ENCODE measurements around the gene RPS8. TPM values are rescaled to one million over a fixed set of nuclear protein-coding genes. Genes with fewer than 3 reads are reported as not detected.
"Not testable (repeated sequence)": the region's sequence is repeated elsewhere in the genome, so short reads cannot be mapped to it uniquely, and the experiment has no call there.

RPS8 gene
- total RNA-seq, 1 donor from 2014 or later = 3,767 TPM

DNA sequence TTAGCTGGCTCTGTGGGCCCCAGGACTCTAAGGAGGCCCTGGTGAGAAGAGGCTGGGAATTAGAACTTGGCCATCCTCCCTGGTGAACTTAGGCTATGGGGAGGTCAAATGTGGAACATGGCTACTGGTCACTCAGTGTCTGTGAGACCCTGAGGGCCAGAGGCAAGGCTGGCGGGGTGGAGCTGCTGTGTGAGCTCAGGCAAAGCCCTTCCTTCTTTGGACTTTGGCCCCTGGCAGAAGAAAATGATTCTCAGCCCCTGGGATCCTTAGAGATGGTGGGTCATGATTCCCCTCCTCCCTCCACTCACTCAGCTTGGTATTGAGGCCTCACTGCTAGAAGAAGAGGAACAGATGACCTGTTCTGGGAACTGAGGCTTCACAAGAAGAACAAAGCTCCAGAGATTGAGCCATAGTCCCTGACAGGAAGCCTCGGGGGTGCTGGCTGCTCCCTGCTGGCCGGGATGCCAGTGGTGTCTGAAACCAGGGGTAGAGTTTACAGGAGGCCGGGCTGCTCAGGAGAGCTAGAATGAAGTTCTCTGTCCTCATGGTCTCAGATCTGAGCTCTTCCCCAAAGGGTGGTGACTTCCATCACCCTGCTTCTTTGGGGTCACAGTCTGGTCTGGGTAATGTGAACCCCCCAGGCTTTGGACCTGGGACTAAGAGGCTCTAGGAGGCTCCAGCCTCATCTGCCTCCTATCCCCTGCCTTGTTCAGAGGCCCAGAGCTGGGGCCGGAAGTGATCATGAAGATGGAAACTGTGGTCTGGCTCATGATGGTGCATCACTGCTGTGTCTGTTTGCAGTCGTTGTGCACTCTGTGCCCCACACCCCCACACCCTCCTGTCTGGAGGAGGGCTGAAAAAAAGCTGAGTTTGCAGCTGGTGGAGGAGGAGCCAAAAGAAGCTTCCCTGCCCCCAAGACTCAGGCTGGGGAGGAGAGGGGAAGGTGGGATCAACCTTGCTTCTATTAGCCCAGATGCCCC lies 33.9 kb downstream of the RPS8 start:
- CTCF ChIA-PET = interaction anchor here (0.8 to 2.3 kb wide), 12 partner anchors 8 to 200 kb away, joined by 3 to 25 read pairs (median 4); partner anchors contain the start of genes BEST4, PLK3 and RNU5D-1
- POLR2A ChIA-PET = interaction anchor here (0.8 to 9.4 kb wide), 26 partner anchors 7 to 779 kb away, joined by 3 to 364 read pairs (median 6); partner anchors contain the start of genes CCDC163, HECTD3, MMACHC and PLK3
- Mint-ChIP-seq H3K27ac (peak overlapping the region; percentile 97), H3K4me1 (peaks cover 65% of the 10 kb centered on the region), H3K9me3 (no peaks in the 10 kb centered on the region), H3K4me3 (peak overlapping the region; percentile 74), H3K36me3 (ENCODE audit: low read depth) (peaks cover 30% of the 10 kb centered on the region), H3K27me3 (no peaks in the 10 kb centered on the region)
- TF ChIP-seq, protein P1, sequence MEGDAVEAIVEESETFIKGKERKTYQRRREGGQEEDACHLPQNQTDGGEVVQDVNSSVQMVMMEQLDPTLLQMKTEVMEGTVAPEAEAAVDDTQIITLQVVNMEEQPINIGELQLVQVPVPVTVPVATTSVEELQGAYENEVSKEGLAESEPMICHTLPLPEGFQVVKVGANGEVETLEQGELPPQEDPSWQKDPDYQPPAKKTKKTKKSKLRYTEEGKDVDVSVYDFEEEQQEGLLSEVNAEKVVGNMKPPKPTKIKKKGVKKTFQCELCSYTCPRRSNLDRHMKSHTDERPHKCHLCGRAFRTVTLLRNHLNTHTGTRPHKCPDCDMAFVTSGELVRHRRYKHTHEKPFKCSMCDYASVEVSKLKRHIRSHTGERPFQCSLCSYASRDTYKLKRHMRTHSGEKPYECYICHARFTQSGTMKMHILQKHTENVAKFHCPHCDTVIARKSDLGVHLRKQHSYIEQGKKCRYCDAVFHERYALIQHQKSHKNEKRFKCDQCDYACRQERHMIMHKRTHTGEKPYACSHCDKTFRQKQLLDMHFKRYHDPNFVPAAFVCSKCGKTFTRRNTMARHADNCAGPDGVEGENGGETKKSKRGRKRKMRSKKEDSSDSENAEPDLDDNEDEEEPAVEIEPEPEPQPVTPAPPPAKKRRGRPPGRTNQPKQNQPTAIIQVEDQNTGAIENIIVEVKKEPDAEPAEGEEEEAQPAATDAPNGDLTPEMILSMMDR (IDR thresholded peaks at IDR 0.05) = no peak
- peak; percentile 62 for DNase-seq
- intact Hi-C loops (cut with micrococcal nuclease) = loop anchor here (1.0 to 10.0 kb wide), 2 partner anchors 9 to 776 kb away; partner anchors contain the start of genes NASP and PLK3
- ATAC-seq (ENCODE audit: low read depth) = peak; percentile 62

GRCh38 chr1:44810101-44810761 lies 34.9 kb downstream of the RPS8 start:
- intact Hi-C loops (cut with micrococcal nuclease) = loop anchor here (1.0 kb wide), 1 partner anchor 9 kb away; no protein-coding TSS in a partner anchor
- ATAC-seq (ENCODE audit: low read depth) = peak; percentile 49
- TF ChIP-seq, protein P1 (IDR thresholded peaks at IDR 0.05) = no peak
- H3K27ac Mint-ChIP-seq = peak overlapping the region; percentile 97
- H3K4me1 Mint-ChIP-seq = peaks cover 73% of the 10 kb centered on the region
- ChIA-PET CTCF (interaction anchor here (0.8 to 2.3 kb wide), 8 partner anchors 9 to 199 kb away, joined by 3 to 25 read pairs (median 4); partner anchors contain the start of genes BEST4, PLK3 and RNU5D-1), POLR2A (interaction anchor here (0.6 to 9.4 kb wide), 23 partner anchors 8 to 877 kb away, joined by 3 to 364 read pairs (median 6); partner anchors contain the start of genes CCDC163, HECTD3, MMACHC and PLK3)
- no peaks in the 10 kb centered on the region for H3K27me3 Mint-ChIP-seq
- peak overlapping the region; percentile 74 for H3K4me3 Mint-ChIP-seq
- peak; percentile 61 for DNase-seq
- no peaks in the 10 kb centered on the region for H3K9me3 Mint-ChIP-seq
- peaks cover 26% of the 10 kb centered on the region for H3K36me3 Mint-ChIP-seq (ENCODE audit: low read depth)

GRCh38 chr1:44810762-44811105 lies 35.4 kb downstream of the RPS8 start:
- H3K4me3 Mint-ChIP-seq = peak overlapping the region; percentile 74
- CTCF ChIA-PET = interaction anchor here (2.3 kb wide), 1 partner anchor 8 kb away, joined by 13 read pairs; no protein-coding TSS in a partner anchor
- H3K4me1 Mint-ChIP-seq = peaks cover 76% of the 10 kb centered on the region
- not testable (repeated sequence) for ATAC-seq (ENCODE audit: low read depth); DNase-seq; H3K9me3 Mint-ChIP-seq; H3K27me3 Mint-ChIP-seq
- H3K27ac Mint-ChIP-seq = peak overlapping the region; percentile 97
- intact Hi-C loops (cut with micrococcal nuclease) = loop anchor here (1.0 kb wide), 1 partner anchor 9 kb away; no protein-coding TSS in a partner anchor
- POLR2A ChIA-PET = interaction anchor here (0.6 to 9.4 kb wide), 9 partner anchors 9 to 877 kb away, joined by 3 to 364 read pairs (median 6); partner anchors contain the start of genes PLK3 and RPS8
- peaks cover 23% of the 10 kb centered on the region for H3K36me3 Mint-ChIP-seq (ENCODE audit: low read depth)

- ChIA-PET POLR2A (interaction anchor here (0.6 to 9.4 kb wide), 9 partner anchors 9 to 876 kb away, joined by 3 to 364 read pairs (median 6); partner anchors contain the start of genes PLK3 and RPS8), CTCF (interaction anchor here (2.3 kb wide), 1 partner anchor 8 kb away, joined by 13 read pairs; no protein-coding TSS in a partner anchor)
- peaks cover 23% of the 10 kb centered on the region for H3K36me3 Mint-ChIP-seq (ENCODE audit: low read depth)
- intact Hi-C loops (cut with micrococcal nuclease) = no loop called here
- ATAC-seq (ENCODE audit: low read depth) (no peak), DNase-seq (no peak)
- peak overlapping the region; percentile 97 for H3K27ac Mint-ChIP-seq
- no peaks in the 10 kb centered on the region for H3K27me3 Mint-ChIP-seq
- no peaks in the 10 kb centered on the region for H3K9me3 Mint-ChIP-seq
- H3K4me3 Mint-ChIP-seq = peak overlapping the region; percentile 74
- H3K4me1 Mint-ChIP-seq = peaks cover 76% of the 10 kb centered on the region
- TF ChIP-seq, protein P1 (IDR thresholded peaks at IDR 0.05) = no peak
Measured at GRCh38 chr1:44811234-44811633, 35.9 kb downstream of the RPS8 start.
